Activated T-cell treated with anti-CD3 and anti-CD28 coated beads, Interleukin-2, amount 50 U/mL, for 4 hours (primary cell): ENCODE results near the gene HMCN2. TPM values are rescaled to one million over a fixed set of nuclear protein-coding genes. Genes with fewer than 3 reads are reported as not detected.

ENCODE experiments used
- ATAC-seq, 2 donors: fragments of 200-7000 bp; cut with Tn5 transposase; one replicate each; pipeline ENCODE4 v1.10.0; 2021
- DNase-seq: peaks from one replicate; pipeline ENCODE4 v3.0.0-alpha.2; 2020
- H3K27me3 Mint-ChIP-seq: one replicate; pipeline ENCODE4 v1.8.0; 2021; ENCODE audit warnings: low read depth, mixed read lengths
- H3K36me3 Mint-ChIP-seq: one replicate; pipeline ENCODE4 v1.8.0; 2022; ENCODE audit warnings: mixed read lengths; ENCODE audit not compliant: insufficient read depth
- H3K4me1 Mint-ChIP-seq: one replicate; pipeline ENCODE4 v1.8.0; 2021; ENCODE audit warnings: low read depth, mixed read lengths
- H3K4me3 Mint-ChIP-seq: one replicate; pipeline ENCODE4 v1.8.0; 2021; ENCODE audit warnings: mild to moderate bottlenecking, moderate library complexity, mixed read lengths
- H3K9me3 Mint-ChIP-seq: one replicate; pipeline ENCODE4 v1.8.0; 2021; ENCODE audit warnings: mixed read lengths
- total RNA-seq, 3 donors: library from RNA; stranded (reverse); gene quantifications; one replicate each; pipeline ENCODE4 v1.2.1, GENCODE V29; 2021

HMCN2 gene
- total RNA-seq, 3 donors from 2014 or later = 0.03 to 0.05 TPM; not detected in 1

DNA sequence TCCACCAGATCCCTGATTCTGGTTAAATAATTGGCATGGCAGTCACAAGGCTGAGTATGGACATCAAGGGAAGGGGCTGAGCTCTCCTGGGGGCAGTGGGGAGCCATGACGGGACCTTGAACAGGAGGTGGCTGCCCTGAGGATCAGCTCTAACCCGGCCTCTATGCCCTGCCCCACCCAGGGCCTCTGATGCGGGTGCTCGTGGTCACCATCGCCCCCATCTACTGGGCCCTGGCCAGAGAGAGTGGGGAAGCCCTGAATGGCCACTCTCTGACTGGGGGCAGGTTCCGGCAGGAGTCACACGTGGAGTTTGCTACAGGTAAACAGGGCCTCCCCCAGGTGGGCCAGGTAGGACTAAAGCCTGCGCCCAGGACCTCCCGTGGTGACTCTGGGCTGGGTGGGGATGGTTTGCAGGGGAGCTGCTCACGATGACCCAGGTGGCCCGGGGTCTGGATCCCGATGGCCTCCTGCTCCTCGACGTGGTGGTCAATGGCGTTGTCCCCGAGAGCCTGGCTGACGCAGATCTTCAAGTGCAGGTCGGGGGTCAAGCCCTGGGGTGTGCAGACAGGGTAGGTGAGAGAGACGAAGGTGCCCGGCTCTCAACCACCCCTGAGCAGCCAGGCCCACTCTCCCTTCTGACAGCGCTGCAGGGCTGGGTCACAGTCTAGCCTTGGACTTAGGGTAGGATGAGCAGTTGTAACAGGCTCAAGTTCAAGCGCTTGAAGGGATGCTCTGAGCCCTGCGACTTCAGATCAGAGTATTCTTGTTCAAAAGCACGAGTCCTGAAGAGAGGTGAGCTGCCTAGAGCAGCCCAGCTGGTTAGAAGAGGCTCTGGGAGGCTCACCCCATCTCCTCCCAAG, 159.3 kb downstream of the HMCN2 start:
- no peak overlapping the region for H3K4me3 Mint-ChIP-seq
- no peaks in the 10 kb centered on the region for H3K4me1 Mint-ChIP-seq
- ATAC-seq (no peak), DNase-seq (no peak)
- peaks cover 10% of the 10 kb centered on the region for H3K27me3 Mint-ChIP-seq
- H3K36me3 Mint-ChIP-seq = no peaks in the 10 kb centered on the region
- H3K9me3 Mint-ChIP-seq = no peaks in the 10 kb centered on the region

DNA sequence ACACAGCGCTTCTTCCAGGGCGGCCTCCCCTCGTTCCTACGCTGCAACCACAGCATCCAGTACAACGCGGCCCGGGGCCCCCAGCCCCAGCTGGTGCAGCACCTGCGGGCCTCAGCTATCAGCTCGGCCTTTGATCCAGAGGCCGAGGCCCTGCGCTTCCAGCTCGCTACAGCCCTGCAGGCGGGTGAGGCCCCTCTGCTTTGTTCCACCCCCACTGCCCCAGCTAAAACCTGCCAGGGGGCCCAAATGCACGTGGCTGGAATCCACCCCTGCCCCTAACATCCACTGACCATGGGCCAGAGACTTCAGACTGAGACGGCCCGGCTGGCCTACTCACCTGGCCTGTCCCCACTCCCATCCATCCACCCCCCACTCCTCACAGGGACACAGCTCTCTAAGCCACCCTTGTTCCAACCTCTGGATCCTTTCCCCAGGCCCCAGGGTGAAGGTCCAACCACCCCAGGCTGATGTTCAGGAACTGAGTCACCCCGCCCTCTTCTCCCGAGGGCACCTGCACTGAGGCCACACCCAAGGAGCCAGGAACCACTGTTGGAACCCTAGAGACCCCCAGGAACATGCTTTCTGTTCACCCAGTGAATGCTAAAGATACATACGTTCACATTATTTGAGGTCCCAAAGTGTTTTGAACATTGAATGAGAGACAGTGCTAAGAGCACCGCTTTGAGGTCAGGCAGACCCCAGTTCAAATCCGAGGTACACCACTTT, 160.3 kb downstream of the HMCN2 start:
- Mint-ChIP-seq H3K27me3 (peaks cover 14% of the 10 kb centered on the region), H3K4me3 (no peak overlapping the region), H3K36me3 (no peaks in the 10 kb centered on the region), H3K4me1 (no peaks in the 10 kb centered on the region), H3K9me3 (no peaks in the 10 kb centered on the region)
- ATAC-seq = no peak
- no peak for DNase-seq

DNA sequence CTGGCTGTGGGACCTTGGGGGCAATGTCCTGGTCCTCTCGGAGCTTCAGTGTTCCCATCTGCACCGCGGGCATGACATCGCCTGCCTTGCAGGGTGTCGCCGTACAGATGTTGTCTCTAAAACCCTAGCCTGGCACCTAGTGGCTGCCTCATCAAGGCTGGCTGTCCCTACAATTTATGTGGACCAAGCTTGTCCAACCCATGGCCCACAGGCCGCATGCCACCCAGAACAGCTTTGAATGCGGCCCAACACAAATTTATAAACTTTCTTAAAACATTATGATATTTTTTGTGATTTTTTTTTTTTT, 160.9 kb downstream of the HMCN2 start:
- Mint-ChIP-seq H3K4me1 (no peaks in the 10 kb centered on the region), H3K27me3 (peaks cover 14% of the 10 kb centered on the region), H3K36me3 (no peaks in the 10 kb centered on the region), H3K9me3 (no peaks in the 10 kb centered on the region), H3K4me3 (no peak overlapping the region)
- ATAC-seq (no peak), DNase-seq (no peak)

DNA sequence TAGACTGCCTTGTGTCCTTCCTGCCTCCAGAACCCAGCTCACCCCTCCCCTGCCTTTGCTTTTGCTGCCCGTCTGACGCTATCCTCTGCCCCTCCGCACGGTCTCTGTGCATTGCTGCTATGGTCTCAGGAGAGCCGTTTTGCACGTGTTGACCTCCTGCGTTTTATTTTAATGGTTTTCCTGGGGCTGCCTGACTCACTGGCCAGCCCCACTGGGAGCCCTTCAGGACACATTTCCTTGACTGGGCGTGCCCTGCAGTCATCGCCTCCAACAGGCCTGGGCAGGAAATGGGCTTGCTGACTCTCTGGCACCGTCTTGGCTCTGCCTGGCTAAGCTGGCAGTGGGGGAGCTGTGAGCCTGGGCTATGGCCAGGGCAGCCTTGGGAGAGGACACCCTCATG, 161.3 kb downstream of the HMCN2 start:
- Mint-ChIP-seq H3K4me1 (no peaks in the 10 kb centered on the region), H3K4me3 (no peak overlapping the region), H3K36me3 (no peaks in the 10 kb centered on the region), H3K9me3 (no peaks in the 10 kb centered on the region), H3K27me3 (peaks cover 16% of the 10 kb centered on the region)
- DNase-seq (no peak), ATAC-seq (no peak)

DNA sequence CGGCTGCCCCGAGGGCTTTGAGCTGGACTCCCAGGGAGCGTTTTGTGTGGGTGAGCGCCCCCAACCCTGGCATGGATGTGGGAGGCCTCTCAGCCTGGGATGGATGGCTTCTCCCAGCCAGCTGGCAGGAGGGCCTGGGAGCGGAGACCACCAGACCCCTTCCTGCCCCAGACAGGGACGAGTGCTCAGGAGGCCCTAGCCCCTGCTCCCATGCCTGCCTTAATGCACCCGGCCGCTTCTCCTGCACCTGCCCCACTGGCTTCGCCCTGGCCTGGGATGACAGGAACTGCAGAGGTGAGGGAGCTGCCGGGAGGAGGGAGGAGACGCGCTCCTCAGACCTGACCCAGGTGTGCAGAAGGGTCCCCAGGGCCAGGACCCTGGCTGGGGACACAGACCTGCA, 161.8 kb downstream of the HMCN2 start:
- no peaks in the 10 kb centered on the region for H3K4me1 Mint-ChIP-seq
- ATAC-seq = no peak
- DNase-seq = no peak
- no peaks in the 10 kb centered on the region for H3K9me3 Mint-ChIP-seq
- H3K27me3 Mint-ChIP-seq = peaks cover 17% of the 10 kb centered on the region
- H3K36me3 Mint-ChIP-seq = no peaks in the 10 kb centered on the region
- no peak overlapping the region for H3K4me3 Mint-ChIP-seq

DNA sequence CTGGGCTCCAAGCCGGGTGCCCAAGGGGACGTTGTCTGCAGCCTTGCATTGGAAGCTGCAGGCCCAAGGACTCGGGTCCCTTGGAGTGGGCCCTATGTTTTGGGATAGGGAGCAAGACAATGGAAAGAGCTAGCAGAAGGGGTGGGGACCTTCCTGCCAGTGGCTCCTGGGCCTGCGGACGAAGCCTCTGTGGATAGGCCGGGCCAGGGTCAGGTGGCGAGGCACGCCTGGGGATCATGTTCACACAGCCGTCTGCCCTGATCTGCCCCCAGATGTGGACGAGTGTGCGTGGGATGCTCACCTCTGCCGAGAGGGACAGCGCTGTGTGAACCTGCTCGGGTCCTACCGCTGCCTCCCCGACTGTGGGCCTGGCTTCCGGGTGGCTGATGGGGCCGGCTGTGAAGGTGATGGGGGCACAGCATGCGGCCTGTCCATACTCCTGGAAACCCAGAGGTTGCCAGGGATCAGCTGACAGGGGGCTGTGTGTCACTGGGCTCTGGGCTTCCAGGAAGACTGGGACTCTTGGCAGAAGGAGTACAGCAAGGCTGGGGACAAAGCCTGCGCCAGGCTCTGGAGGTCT, 162.6 kb downstream of the HMCN2 start:
- no peak for ATAC-seq
- Mint-ChIP-seq H3K4me1 (no peaks in the 10 kb centered on the region), H3K4me3 (no peak overlapping the region), H3K27me3 (peaks cover 21% of the 10 kb centered on the region), H3K9me3 (no peaks in the 10 kb centered on the region), H3K36me3 (no peaks in the 10 kb centered on the region)
- no peak for DNase-seq

DNA sequence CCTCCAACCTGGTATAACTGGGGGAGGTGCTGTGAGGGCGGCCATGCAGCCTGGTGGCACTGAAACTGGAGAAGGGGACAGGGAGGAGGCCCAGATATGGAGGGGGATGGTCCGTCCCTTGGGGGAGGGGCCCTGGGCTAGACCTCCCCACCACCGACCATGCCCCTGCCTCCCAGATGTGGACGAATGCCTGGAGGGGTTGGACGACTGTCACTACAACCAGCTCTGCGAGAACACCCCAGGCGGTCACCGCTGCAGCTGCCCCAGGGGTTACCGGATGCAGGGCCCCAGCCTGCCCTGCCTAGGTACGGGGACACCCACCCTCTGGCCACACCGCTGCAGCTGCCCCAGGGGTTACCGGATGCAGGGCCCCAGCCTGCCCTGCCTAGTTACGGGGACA, 163.8 kb downstream of the HMCN2 start:
- Mint-ChIP-seq H3K27me3 (peaks cover 29% of the 10 kb centered on the region), H3K4me3 (no peak overlapping the region), H3K36me3 (no peaks in the 10 kb centered on the region), H3K9me3 (no peaks in the 10 kb centered on the region), H3K4me1 (no peaks in the 10 kb centered on the region)
- DNase-seq = no peak
- no peak for ATAC-seq

DNA sequence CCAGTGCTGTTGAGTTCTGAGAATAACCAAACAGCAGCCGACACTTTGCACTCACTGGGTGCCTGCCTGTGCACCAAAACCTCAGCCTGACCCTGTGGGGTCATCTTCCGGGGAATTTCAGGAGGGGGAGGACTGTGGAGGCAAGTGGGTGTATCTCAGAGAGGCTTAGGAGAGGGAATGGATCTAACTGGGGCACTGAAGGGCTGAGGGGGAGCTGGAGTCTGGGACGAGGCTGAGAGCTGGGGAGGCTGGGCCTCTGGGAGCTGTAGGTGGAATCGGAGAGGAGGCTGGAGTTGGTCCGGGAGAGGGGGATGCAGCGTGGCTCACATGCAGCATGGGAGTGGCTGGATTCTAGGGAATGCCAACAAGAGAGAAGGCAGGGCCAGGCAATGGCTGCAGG, 164.3 kb downstream of the HMCN2 start:
- ATAC-seq (no peak), DNase-seq (no peak)
- H3K4me1 Mint-ChIP-seq = no peaks in the 10 kb centered on the region
- H3K36me3 Mint-ChIP-seq = no peaks in the 10 kb centered on the region
- no peaks in the 10 kb centered on the region for H3K9me3 Mint-ChIP-seq
- no peak overlapping the region for H3K4me3 Mint-ChIP-seq
- peaks cover 29% of the 10 kb centered on the region for H3K27me3 Mint-ChIP-seq

DNA sequence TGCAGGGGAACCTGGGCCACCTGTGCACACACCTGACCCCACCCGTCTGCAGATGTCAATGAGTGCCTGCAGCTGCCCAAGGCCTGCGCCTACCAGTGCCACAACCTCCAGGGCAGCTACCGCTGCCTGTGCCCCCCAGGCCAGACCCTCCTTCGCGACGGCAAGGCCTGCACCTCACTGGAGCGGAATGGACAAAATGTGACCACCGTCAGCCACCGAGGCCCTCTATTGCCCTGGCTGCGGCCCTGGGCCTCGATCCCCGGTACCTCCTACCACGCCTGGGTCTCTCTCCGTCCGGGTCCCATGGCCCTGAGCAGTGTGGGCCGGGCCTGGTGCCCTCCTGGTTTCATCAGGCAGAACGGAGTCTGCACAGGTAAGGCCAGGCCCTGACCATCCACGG, 164.7 kb downstream of the HMCN2 start:
- peaks cover 33% of the 10 kb centered on the region for H3K27me3 Mint-ChIP-seq
- ATAC-seq (no peak), DNase-seq (no peak)
- no peaks in the 10 kb centered on the region for H3K4me1 Mint-ChIP-seq
- no peak overlapping the region for H3K4me3 Mint-ChIP-seq
- no peaks in the 10 kb centered on the region for H3K36me3 Mint-ChIP-seq
- no peaks in the 10 kb centered on the region for H3K9me3 Mint-ChIP-seq

DNA sequence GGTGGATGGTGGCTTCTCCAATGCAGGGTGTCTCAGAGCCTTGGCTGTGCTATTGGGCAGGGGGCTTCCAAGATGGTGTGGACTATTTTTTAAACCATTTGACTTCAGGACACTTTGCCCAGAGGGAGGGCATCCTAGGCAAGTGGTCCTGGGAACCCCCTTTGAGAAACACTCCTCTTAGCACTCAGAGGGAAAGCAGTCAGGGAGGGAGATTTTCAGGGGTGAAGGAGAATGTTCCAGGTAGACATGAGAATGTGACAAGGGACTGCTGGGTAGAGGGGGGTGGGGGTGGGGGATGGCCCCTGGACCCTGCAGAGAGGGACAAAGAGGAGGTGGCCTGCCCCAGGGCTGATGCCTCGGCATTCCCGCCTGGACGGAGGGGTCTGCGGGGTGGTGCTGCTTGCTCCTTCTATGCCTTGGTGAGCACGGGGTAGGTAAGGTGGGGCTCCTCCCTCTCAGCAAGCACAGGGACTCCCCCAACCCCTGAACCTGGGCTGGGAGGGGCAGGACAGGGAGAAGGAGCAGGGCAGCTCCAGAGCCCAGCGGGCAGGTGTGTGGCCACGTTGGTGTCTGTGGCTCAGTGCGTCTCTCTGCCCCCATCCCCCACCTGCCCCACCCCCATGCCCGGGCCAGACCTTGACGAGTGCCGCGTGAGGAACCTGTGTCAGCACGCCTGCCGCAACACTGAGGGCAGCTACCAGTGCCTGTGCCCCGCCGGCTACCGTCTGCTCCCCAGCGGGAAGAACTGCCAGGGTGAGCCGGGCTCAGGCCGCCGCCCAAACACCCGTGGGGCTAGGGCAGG, 165.4 kb downstream of the HMCN2 start:
- DNase-seq = no peak
- no peak overlapping the region for H3K4me3 Mint-ChIP-seq
- H3K9me3 Mint-ChIP-seq = no peaks in the 10 kb centered on the region
- H3K4me1 Mint-ChIP-seq = no peaks in the 10 kb centered on the region
- peaks cover 37% of the 10 kb centered on the region for H3K27me3 Mint-ChIP-seq
- no peak for ATAC-seq
- H3K36me3 Mint-ChIP-seq = no peaks in the 10 kb centered on the region

DNA sequence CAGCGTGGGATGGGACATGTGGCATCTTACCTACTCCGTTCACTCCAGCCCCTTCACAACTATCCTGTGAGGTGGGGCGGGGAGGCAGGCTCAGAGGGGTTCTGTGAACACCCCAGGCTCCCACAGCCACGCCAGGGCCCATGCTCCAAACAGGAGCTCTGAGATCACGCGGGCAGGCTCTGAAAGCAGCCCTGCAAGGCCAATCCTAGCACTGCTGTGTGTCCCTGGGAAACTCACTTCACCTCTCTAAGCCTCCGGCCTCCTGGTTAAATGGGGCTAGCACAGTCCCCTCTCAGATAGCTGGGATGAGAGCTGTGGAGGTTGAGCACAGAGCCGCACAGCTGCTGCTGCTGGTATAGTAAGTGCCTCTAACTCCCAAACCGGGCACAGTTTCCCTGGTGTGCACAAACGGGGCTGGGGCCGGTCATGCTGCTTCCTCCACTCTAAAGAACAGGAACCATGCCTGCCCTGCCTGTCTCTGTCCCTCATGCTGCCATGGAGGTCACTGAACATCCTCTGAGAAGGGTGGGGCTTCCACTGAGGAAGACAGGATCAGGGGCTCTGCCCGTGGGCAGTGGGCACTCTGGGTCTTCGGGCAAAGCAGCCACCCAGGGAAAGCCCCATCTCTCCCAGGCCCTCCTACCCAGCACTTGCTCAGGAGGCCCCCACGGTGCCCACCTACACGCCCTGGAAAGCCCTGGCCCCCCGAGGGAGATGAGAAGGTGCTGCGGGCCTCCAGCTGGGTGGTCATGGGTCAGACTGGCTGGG, 166.2 kb downstream of the HMCN2 start:
- H3K27me3 Mint-ChIP-seq = peaks cover 43% of the 10 kb centered on the region
- no peak for ATAC-seq
- no peak for DNase-seq
- H3K36me3 Mint-ChIP-seq = no peaks in the 10 kb centered on the region
- H3K9me3 Mint-ChIP-seq = no peaks in the 10 kb centered on the region
- no peak overlapping the region for H3K4me3 Mint-ChIP-seq
- H3K4me1 Mint-ChIP-seq = no peaks in the 10 kb centered on the region

DNA sequence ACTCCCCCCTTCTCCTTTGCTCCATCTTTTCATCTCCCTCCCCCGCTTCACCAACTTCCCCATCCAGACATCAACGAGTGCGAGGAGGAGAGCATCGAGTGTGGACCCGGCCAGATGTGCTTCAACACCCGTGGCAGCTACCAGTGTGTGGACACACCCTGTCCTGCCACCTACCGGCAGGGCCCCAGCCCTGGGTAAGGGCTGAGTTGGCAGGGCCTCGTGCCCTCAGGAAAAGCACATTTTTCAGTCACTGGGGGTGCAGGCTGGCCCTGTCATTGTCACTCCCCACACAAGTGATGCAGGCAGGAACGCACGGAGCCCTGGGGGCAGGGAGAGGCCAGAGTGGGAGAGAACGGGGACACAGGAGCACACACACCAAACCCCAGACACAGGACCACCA, 166.8 kb downstream of the HMCN2 start:
- H3K36me3 Mint-ChIP-seq = no peaks in the 10 kb centered on the region
- no peaks in the 10 kb centered on the region for H3K9me3 Mint-ChIP-seq
- no peak overlapping the region for H3K4me3 Mint-ChIP-seq
- H3K27me3 Mint-ChIP-seq = peaks cover 45% of the 10 kb centered on the region
- ATAC-seq = no peak
- DNase-seq = no peak
- no peaks in the 10 kb centered on the region for H3K4me1 Mint-ChIP-seq

DNA sequence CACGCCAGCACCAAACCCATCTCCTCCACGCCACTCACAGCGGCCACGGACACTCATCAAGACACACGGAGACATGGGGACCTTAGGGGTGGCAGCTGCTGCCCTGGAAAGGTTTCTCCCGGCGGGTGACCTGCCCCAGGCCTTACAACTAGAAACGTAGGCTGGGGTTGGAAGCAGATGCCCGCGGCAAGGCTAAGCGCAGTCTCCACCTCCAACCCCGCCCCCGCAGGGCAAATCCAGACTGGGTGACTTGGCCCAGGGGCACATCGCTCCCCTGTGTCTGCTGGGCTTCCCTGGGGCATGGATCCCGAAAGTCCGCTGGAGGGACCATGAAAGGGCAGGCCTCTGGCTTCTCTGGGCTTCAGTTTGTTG, 167.2 kb downstream of the HMCN2 start:
- Mint-ChIP-seq H3K27me3 (peaks cover 49% of the 10 kb centered on the region), H3K4me3 (peak overlapping the region; percentile 42), H3K9me3 (no peaks in the 10 kb centered on the region), H3K4me1 (no peaks in the 10 kb centered on the region), H3K36me3 (no peaks in the 10 kb centered on the region)
- ATAC-seq = no peak
- DNase-seq = no peak
